Urinary bladder (tissue), 4 donors: ENCODE data around the gene UBP1. TPM values are rescaled to one million over a fixed set of nuclear protein-coding genes. Genes with fewer than 3 reads are reported as not detected.

Experiments used
- DNase-seq: peaks from one replicate; pipeline ENCODE4 v3.0.0-alpha.2; 2015; ENCODE audit errors: extremely low spot score
- H3K27ac ChIP-seq: one replicate; pipeline ENCODE4 v1.5.1; 2013; ENCODE audit warnings: low read depth, mild to moderate bottlenecking, moderate library complexity
- H3K36me3 ChIP-seq: one replicate; pipeline ENCODE4 v1.6.1; 2013; ENCODE audit warnings: mild to moderate bottlenecking, moderate library complexity; ENCODE audit not compliant: insufficient read depth
- H3K4me1 ChIP-seq: one replicate; pipeline ENCODE4 v1.6.1; 2013; ENCODE audit warnings: mild to moderate bottlenecking, moderate library complexity; ENCODE audit not compliant: insufficient read depth
- H3K4me3 ChIP-seq: one replicate; pipeline ENCODE4 v1.5.1; 2013; ENCODE audit warnings: low read depth, low read length
- WGBS: extraction: QIAGEN DNeasy Blood & Tissue Kit; methylation state at CpG from one replicate; pipeline ENCODE4 v1.1.7; 2013; 5-methylcytosine and 5-hydroxymethylcytosine counted together
- polyA plus RNA-seq: library from polyadenylated mRNA; stranded (reverse); fragments of 200-250 nt; gene quantifications from one replicate; pipeline ENCODE4 v1.2.3, GENCODE V29; 2013
- total RNA-seq: library from RNA; depleted of rRNA; stranded (reverse); fragments of >200 nt; gene quantifications from one replicate; pipeline ENCODE4 v1.2.3, GENCODE V29; 2014
- donor health status: healthy with polysubstance abuse.
- donor health status: healthy.

Gene UBP1
- total and polyA plus RNA-seq, 2 donors = 53.0 to 59.6 TPM

- Histone ChIP-seq H3K36me3 (peaks cover 5% of the 10 kb centered on the region), H3K4me1 (no peaks in the 10 kb centered on the region), H3K4me3 (no peak overlapping the region), H3K27ac (no peak overlapping the region)
- WGBS = 94% methylated on average over 4 of the region's 4 CpGs
- DNase-seq = no peak
These were observed 48.1 kb downstream of the UBP1 start for GRCh38 chr3:33392144-33392543.

- no peak overlapping the region for H3K27ac ChIP-seq
These were observed 48.8 kb downstream of the UBP1 start for GRCh38 chr3:33391255-33391995.

GRCh38 chr3:33389908-33390307, 50.3 kb downstream of the UBP1 start:
- Histone ChIP-seq H3K36me3 (peaks cover 5% of the 10 kb centered on the region), H3K4me1 (no peaks in the 10 kb centered on the region), H3K4me3 (no peak overlapping the region), H3K27ac (no peak overlapping the region)
- DNase-seq = no peak
- WGBS = 73% methylated on average over 4 of the region's 4 CpGs

More at GRCh38 chr3:33391255-33391995, 48.8 kb downstream of the UBP1 start:
- no peaks in the 10 kb centered on the region for H3K4me1 ChIP-seq
- WGBS = 88% methylated on average over 8 of the region's 8 CpGs
- no peak overlapping the region for H3K4me3 ChIP-seq
- no peak for DNase-seq
- peaks cover 5% of the 10 kb centered on the region for H3K36me3 ChIP-seq

- Histone ChIP-seq H3K36me3 (peaks cover 2% of the 10 kb centered on the region), H3K27ac (no peak overlapping the region), H3K4me3 (no peak overlapping the region), H3K4me1 (no peaks in the 10 kb centered on the region)
- no peak for DNase-seq
- 51% methylated on average over 7 of the region's 7 CpGs for WGBS
These were observed 51.7 kb downstream of the UBP1 start for GRCh38 chr3:33388374-33389100.

- Histone ChIP-seq H3K36me3 (peaks cover 2% of the 10 kb centered on the region), H3K4me1 (no peaks in the 10 kb centered on the region), H3K4me3 (no peak overlapping the region), H3K27ac (no peak overlapping the region)
- 32% methylated on average over 1 of the region's 1 CpG for WGBS
- no peak for DNase-seq
These were observed 53.6 kb downstream of the UBP1 start for GRCh38 chr3:33386631-33387030.

GRCh38 chr3:33385423-33385822, 54.8 kb downstream of the UBP1 start:
- 78% methylated on average over 5 of the region's 5 CpGs for WGBS
- Histone ChIP-seq H3K4me1 (no peaks in the 10 kb centered on the region), H3K4me3 (no peak overlapping the region), H3K36me3 (peaks cover under 1% of the 10 kb centered on the region), H3K27ac (no peak overlapping the region)
- no peak for DNase-seq

GRCh38 chr3:33383951-33384350, 56.3 kb downstream of the UBP1 start:
- whole genome bisulfite sequencing = 96% methylated on average over 12 of the region's 12 CpGs
- Histone ChIP-seq H3K4me1 (no peaks in the 10 kb centered on the region), H3K27ac (no peak overlapping the region), H3K36me3 (no peaks in the 10 kb centered on the region), H3K4me3 (no peak overlapping the region)
- no peak for DNase-seq

- Histone ChIP-seq H3K4me3 (no peak overlapping the region), H3K4me1 (no peaks in the 10 kb centered on the region), H3K27ac (no peak overlapping the region), H3K36me3 (no peaks in the 10 kb centered on the region)
- DNase-seq = no peak
- WGBS = 94% methylated on average over 3 of the region's 3 CpGs
These were observed 59.6 kb downstream of the UBP1 start for GRCh38 chr3:33380653-33381052.

GRCh38 chr3:33377931-33378330, 62.3 kb downstream of the UBP1 start:
- Histone ChIP-seq H3K4me3 (no peak overlapping the region), H3K36me3 (no peaks in the 10 kb centered on the region), H3K4me1 (no peaks in the 10 kb centered on the region), H3K27ac (no peak overlapping the region)
- 92% methylated on average over 3 of the region's 3 CpGs for WGBS
- DNase-seq = no peak

GRCh38 chr3:33377489-33377888, 62.7 kb downstream of the UBP1 start:
- no peak for DNase-seq
- Histone ChIP-seq H3K36me3 (no peaks in the 10 kb centered on the region), H3K4me1 (no peaks in the 10 kb centered on the region), H3K27ac (no peak overlapping the region), H3K4me3 (no peak overlapping the region)
- WGBS = 92% methylated on average over 3 of the region's 3 CpGs

- Histone ChIP-seq H3K4me1 (no peaks in the 10 kb centered on the region), H3K36me3 (no peaks in the 10 kb centered on the region), H3K27ac (no peak overlapping the region), H3K4me3 (no peak overlapping the region)
- no peak for DNase-seq
- WGBS = 48% methylated on average over 6 of the region's 6 CpGs
These were observed 67.1 kb downstream of the UBP1 start for GRCh38 chr3:33373082-33373437.

- H3K4me3 ChIP-seq = no peak overlapping the region
- no peaks in the 10 kb centered on the region for H3K36me3 ChIP-seq
- DNase-seq = no peak
- H3K4me1 ChIP-seq = no peaks in the 10 kb centered on the region
- H3K27ac ChIP-seq = no peak overlapping the region
- WGBS = 53% methylated on average over 14 of the region's 14 CpGs
These were observed 67.8 kb downstream of the UBP1 start for GRCh38 chr3:33372218-33373081.

GRCh38 chr3:33364531-33365128, 75.6 kb downstream of the UBP1 start:
- Histone ChIP-seq H3K4me1 (peaks cover 1% of the 10 kb centered on the region), H3K36me3 (no peaks in the 10 kb centered on the region), H3K27ac (no peak overlapping the region), H3K4me3 (no peak overlapping the region)
- 89% methylated on average over 10 of the region's 10 CpGs for WGBS
- no peak for DNase-seq
